ENCODE results near the gene VARS2.

DNA sequence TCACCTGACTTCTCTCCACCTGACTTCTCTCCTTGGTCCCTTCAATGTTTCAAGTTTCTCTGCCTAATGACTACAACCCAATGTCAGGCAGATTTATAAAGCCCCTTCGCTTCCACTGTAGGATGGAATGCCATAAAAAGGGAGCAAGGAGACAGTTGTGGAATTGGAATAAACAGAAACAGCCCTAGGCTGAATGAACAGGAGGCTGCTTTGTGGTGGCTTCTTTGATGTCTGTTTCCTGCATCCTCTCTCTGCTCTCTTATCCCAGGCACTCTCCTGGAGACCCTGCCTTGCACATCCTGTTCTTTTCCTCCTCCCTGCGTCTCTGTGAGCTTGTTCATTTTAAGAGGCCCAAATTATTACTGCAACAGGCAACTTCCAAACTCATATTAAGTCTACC, 43.7 kb downstream of the VARS2 start:
- TF ChIP-seq, protein P1, sequence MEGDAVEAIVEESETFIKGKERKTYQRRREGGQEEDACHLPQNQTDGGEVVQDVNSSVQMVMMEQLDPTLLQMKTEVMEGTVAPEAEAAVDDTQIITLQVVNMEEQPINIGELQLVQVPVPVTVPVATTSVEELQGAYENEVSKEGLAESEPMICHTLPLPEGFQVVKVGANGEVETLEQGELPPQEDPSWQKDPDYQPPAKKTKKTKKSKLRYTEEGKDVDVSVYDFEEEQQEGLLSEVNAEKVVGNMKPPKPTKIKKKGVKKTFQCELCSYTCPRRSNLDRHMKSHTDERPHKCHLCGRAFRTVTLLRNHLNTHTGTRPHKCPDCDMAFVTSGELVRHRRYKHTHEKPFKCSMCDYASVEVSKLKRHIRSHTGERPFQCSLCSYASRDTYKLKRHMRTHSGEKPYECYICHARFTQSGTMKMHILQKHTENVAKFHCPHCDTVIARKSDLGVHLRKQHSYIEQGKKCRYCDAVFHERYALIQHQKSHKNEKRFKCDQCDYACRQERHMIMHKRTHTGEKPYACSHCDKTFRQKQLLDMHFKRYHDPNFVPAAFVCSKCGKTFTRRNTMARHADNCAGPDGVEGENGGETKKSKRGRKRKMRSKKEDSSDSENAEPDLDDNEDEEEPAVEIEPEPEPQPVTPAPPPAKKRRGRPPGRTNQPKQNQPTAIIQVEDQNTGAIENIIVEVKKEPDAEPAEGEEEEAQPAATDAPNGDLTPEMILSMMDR (IDR thresholded peaks at IDR 0.05 in 8 of 11, conservative IDR thresholded peaks at IDR 0.05 in 3 of 11), result no peak
- TF ChIP-seq POLR2A (IDR thresholded peaks at IDR 0.05), result no peak
